HepG2 (cell line): ENCODE measurements around the gene USF2.

Experiments used
- CENPX ChIP-seq: sonication (generic); formaldehyde crosslinking; IDR thresholded peaks from 2 replicates; pipeline ENCODE4 v1.9.0; 2021; ENCODE audit warnings: mild to moderate bottlenecking, missing genetic modification reagents, moderate library complexity
- POLR2A ChIP-seq, 2 experiments: IDR thresholded peaks; 2 replicates each; pipeline ENCODE4 v1.6.1; 2011; ENCODE audit warnings: low read depth in 2 of 2, low read length in 2 of 2, mild to moderate bottlenecking in 1 of 2, moderate library complexity in 1 of 2; ENCODE audit not compliant: insufficient read depth in 1 of 2
- POLR2AphosphoS5 ChIP-seq: IDR thresholded peaks from 2 replicates; pipeline ENCODE4 v1.6.1; 2012; ENCODE audit warnings: low read depth, low read length
- STAT5B ChIP-seq: sonication (generic); formaldehyde crosslinking; IDR thresholded peaks from 2 replicates; pipeline ENCODE4 v1.4.0; 2020; ENCODE audit warnings: missing genetic modification reagents
- ZBTB10 ChIP-seq: sonication (generic); formaldehyde crosslinking; IDR thresholded peaks from 2 replicates; pipeline ENCODE4 v1.4.0; 2020; ENCODE audit warnings: missing genetic modification reagents, borderline replicate concordance
- TF ChIP-seq, protein P1 (sequence below): sonication (generic); formaldehyde crosslinking; IDR thresholded peaks from 2 replicates; pipeline ENCODE4 v1.8.1; 2023; ENCODE audit warnings: mild to moderate bottlenecking, inconsistent platforms, moderate library complexity, missing genetic modification reagents, borderline replicate concordance

- TF ChIP-seq ZBTB10 (no peak), CENPX (CRISPR knock-in tag) (no peak), POLR2A (IDR thresholded peaks at IDR 0.05; ENCODE audit: insufficient read depth in 1 of 2, low read depth in 2 of 2, low read length in 2 of 2) (peak; percentile 5 to 16; a peak in 2 of 4 replicates), POLR2AphosphoS5 (peak; percentile 49; the same call in 1 of the 2 replicates), STAT5B (no peak)
- TF ChIP-seq, protein P1, sequence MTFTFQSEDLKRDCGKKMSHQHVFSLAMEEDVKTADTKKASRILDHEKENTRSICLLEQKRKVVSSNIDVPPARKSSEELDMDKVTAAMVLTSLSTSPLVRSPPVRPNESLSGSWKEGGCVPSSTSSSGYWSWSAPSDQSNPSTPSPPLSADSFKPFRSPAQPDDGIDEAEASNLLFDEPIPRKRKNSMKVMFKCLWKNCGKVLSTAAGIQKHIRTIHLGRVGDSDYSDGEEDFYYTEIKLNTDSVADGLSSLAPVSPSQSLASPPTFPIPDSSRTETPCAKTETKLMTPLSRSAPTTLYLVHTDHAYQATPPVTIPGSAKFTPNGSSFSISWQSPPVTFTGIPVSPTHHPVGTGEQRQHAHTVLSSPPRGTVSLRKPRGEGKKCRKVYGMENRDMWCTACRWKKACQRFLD (CRISPR knock-in tag): no peak
Observed at GRCh38 chr19:35265126-35265899, 3.4 kb upstream of the USF2 start.
